NCI-H146 treated with DMSO at 0.1 percent for 48 hours (cell line): ENCODE measurements around the gene IL12RB1.
"Not testable (repeated sequence)": the region's sequence is repeated elsewhere in the genome, so short reads cannot be mapped to it uniquely, and the experiment has no call there.

ENCODE experiments used
- DNase-seq: peaks from one replicate; lab custom pipeline; 2025; ENCODE audit not compliant: unreplicated experiment; lab: John Stamatoyannopoulos, UW

IL12RB1 gene

DNA sequence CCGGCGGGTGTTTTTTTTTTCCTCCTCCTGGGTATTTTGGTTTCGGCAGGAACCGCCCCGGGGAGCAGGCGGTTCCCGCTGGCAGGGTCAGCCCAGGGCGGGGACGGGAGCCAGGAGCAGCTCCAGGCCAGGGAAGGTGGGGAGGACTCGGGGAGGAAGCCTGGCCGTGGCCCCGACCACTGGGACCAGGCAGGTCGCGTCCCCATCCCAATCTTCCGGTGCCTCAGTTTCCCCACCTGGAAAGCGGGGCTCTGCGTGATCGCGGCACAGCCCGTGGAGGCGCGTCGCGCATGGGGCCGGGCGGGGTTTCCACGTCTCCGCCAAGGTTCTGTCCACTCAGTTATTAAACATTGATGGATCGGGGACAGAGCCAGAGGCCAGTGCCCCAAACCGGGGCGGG is 34.8 kb downstream of the IL12RB1 start:
- no peak for DNase-seq

DNA sequence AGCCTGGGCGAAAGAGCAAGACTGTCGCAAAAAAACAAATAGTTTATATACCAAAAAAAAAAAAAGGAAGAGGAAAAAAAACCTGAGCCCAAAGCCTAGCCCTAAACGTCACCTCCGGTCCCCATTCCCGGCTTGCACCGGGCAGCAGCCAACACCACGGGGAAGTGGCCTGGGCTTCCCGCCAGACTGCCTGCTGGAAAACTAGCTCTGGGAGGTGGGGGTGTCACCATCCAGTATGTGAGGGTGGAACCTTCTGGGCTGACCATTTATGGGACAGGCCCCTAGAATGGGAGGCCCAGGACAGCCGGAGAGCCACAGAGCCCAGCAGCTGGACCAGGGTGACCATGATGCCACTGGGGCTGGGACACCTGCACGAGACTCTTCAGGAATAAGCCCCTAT is 37.3 kb downstream of the IL12RB1 start:
- DNase-seq, result no peak

DNA sequence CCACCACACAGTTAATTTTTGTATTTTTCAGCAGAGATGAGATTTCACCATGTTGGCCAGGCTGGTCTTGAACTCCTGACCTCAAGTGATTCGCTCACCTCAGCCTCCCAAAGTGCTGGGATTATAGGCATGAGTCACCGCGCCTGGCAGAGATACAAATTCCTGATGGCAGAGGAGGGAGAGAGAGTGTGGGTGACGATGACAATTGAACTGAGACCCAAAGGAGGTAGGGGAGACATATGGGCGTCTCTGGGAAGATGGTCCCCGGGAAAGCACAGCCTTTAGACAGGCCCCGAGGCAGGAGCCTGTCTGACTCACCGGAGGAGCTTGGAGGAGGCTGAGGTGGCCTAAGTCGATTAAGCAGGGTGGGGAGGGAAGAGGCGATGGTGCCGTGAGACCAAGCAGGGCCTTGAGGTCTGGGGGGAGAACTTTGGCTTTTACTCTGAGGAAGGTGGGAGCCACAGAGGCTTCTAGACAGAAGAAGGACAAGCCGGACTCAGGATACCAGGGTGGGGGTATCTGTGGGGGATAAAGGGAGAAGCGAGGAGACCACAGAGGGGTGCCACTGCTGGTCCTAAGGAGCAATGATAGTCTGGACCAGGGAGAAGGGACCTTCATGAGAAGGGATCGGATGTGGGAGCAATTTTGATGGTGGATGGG is 40.5 kb downstream of the IL12RB1 start:
- DNase-seq, result no peak

DNA sequence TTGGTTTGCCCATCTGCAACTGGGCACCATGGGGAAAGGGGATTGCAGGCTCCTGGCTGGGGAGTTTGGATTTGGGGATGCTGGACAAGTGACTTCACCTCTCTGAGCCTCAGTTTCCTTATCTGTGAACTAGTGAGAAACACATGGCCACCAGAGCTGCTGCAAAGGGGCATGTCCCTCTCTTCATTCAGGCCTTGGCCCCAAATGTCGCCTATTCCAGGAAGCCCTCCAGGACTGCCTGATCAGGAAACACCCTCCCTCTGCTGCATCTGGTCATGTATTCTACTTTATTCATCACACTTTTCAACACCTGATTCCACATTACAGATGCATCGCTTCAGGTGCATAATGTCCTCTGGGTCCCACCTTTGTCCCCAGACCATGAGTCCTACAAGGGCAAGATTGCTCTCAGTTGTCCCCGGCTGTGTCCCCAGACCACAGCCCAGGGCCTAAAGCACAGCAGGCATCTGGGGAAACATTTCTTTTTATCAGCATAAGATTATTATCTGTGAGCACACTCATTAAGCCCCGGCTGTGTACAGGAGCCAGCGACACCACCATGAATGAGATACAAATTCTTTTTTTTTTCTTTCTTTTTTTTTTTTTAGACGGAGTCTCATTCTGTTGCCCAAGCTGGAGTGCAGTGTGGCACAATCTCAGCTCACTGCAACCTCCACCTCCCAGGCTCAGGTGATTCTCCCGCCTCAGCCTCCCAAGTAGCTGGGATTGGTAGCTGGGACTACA is 41.3 kb downstream of the IL12RB1 start:
- DNase-seq, result no peak

DNA sequence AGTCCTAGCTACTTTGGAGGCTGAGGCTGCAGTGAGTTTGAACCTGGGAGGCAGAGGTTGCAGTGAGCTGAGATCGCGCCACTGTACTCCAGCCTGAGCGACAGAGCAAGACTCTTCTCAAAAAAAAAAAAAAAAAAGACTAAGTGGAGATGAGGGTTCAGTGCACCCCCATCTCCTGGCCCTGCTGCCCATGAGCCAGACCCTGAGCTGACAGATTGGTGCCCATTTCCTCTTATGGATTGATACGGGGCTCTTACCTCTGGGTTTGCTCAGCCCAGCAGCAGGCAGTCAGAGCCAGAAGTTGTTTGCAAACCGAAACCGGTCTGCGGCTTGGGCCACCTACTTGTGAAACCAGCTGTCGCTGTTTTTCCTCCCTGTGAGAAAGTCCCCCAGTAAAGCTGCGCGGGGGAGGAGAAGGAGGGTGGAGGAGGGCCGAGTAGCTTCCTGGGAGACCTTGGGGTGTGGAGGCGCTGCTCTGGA is 41.9 kb downstream of the IL12RB1 start:
- no peak for DNase-seq

DNA sequence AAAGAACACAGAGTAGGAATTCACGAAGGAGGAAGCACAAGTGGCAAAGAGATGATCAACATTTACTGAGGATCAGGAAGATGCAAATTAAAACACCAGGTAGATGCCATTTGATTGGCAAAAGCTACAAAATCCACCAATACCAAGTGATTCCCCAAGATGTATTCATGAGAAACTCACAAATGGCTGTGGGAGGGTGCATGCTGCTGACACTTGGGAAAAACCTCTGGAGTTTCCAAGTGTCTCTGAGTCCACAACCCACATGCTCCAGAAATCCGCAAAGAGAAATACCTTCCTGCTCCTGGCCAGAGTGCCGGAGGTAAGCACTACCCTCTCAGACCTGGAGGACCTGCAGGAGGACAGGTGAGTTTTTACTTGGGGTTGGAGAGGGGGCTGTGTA is 43.1 kb downstream of the IL12RB1 start:
- no peak for DNase-seq

DNA sequence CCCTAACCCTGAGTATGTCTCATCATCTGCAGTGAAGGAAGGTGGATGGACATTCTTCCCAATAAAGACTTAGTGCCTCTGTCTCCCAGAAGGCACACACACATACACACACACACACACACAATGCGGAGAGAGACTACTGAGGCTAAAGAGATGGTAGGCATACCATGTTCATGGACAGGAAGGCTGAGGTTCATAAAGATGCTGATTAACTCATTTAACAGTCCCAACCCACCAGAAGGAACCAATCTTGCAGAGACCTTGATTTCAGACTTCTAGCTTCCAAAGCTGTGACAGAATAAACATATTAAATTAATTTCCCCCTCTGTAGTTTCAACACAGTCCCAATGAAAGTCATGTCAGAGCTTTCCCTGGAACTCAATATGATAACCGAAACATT is 45.7 kb downstream of the IL12RB1 start:
- no peak for DNase-seq

DNA sequence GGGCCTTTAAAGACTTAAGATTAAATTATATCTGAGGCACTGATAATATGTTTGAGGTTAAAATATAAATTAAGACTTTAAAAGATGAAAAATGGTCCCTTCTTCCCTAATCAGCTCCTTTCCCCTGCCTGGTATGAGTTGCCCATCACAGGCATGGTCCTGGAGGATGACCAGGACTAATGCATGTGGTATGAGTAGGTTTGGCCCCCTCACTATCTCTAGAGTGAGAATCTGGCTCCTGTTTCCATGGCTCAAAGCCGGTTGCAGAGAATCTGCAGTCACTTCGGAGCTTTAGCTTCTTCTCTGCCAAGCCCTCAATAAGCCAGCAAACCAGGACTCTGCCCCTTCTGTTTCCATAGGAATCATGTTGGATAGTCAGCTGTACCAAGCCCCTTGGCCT is 54.6 kb downstream of the IL12RB1 start:
- DNase-seq, result not testable (repeated sequence)

DNA sequence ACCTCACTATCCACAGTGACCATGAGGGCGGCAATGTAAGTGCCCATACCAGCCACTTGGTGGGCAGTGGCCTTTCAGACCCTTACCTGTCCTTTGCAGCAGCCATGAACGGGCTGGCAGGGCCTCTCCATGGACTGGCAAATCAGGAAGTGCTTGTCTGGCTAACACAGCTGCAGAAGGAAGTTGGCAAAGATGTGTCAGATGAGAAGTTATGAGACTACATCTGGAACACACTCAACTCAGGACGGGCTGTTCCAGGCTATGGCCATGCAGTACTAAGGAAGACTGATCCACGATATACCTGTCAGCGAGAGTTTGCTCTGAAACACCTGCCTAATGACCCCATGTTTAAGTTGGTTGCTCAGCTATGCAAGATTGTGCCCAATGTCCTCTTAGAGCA is 55.3 kb downstream of the IL12RB1 start:
- not testable (repeated sequence) for DNase-seq

DNA sequence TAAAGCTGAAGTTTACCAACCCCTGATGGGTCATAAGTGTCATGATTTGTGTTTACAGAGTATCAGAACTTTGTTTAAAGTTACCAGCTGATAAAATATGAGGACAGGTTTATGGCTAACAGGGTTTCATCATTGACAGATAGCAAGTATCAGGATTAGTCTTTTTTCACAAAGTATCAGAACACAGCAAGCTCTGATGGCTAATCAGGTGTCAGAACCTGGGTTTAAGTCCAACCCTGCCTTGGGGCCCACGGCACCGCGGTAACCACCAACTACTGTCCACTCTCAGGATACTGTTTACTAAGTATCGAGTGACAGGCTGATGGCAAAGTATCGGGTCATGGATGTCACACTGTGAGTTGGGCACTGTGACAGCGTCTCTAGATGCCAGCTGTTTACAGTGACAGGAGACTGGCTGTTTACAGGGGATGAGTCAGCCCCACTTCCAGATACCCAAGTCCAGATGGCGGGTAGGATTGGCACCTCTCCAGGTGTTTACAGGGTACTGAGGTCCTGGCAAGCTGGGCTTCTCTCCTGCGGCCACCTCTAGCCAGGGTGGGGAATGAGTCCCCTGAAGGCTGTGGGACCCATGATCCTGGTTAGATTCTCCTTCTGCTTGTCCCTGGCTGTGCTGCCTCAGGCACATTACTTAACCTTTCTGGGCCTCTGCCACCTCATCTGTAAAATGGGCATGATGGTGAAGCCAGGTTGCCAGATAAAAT is 57.0 kb downstream of the IL12RB1 start:
- DNase-seq, result peak; percentile 13

DNA sequence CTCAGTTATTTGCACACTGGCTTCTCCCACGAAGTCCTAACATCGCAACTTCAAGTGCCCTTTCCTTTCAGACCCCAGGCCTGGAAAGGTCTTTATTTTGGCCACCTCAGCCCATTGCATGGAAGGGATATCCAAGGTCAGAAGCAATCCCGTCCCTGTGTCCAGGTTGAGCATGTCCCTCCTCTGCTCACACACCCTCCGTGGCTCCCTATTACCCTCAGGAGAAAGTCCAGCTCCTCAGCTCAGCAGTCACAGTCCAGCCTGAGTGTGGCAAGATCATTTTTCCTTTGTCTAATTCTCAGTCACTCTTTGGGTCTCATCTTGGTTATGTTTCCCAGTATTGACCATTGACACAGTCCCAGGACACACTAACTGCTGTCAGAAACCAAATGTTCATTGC is 59.6 kb downstream of the IL12RB1 start:
- no peak for DNase-seq

DNA sequence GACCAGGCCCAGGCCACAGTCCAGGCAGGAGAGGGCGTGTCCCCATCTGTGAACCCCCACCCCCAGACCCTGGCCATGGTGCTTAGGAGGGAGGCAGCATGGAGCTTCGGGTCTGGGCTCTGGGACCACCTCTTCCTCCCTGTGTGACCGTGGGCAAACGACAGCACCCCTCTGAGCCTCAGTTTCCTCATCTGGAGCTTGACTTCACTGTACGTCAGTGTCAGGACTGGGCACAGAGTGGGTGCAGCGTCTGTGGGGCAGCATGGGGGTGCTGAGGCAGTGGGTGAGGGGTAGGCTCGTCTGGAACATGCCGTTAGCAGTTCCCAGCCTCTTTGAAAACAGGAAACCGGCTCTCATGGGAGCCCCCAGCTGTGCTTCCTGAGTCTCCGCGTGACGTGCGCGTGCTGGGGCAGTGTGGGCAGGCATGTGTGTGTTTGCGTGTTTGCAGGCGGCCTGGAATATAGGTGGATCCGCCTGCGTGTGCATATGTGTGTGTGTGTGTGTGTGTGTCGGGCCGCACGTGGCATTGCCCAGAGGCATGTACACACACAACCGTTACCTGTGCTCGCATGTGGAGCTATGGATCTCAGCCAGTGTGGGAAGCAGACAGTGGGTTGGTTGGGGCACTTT is 63.0 kb downstream of the IL12RB1 start:
- no peak for DNase-seq

DNA sequence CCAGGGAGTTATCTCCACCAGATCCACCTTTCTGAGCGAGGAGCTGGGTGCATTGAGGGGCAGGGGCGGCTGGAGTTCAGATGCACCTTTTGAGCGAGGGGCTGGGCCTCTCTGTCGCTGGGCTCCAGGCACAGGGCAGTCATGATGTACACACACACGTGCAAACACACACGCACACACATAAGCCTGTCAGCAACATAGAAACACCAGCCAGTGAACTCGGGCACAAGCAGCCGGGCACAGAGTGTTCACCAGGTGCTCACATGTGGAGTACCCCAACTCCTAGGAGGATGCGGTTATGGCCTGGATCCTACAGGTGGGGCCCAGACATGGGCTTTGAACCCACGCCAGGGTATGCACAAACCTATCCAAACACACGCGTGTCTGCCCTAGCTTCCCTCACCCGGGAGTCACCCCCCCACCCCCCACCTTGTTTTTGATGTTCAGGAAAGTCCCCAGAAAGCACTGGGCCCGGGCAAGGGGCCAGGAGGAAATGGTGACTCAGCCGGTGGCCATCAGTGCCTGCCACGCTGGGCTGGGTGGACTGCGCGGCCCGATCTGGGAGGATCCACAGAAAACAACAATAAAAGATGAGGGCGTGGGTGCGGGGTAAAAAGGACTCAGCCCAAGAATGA is 65.5 kb downstream of the IL12RB1 start:
- DNase-seq, result no peak

DNA sequence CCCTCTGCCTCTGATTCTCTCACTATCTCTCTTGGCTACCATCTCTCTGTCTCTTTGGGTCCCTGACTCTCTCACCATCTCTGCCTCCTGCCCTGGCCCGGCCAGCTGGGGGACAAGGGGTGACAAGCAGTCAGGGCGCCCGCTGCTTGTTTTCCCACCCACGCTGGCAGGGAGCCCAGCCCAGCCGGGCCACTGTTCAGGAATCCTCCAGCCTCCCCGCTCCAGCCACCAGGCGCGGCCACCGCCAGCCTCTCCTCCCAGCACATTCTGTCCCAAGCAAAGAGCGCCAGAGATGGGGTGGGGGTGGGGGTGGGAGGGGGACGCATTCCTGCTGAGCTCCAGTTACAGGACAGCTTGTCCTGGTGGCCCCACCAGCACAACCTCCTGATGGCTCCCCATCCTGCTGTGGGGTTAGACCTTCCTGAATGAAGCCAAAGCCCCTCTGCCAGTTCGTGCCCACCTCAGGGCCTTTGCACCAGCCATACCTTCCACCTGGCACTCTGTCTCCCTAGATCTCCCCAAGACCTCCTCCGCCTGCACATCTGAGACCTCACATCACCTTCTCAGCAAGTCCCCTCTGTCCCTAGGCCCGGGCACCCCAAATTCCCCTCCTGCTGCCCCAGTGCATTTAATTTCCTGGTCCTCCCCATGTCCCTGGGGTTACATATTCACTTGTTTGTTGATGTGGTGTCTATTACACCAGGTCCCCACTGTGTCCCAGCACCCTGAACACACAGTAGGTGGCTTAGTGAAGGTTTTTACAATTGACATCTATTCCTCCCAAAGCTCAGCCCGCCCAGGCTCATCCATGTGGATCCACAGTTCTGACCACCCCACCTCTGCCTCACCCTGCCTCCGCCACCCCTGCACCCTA is 66.3 kb downstream of the IL12RB1 start:
- DNase-seq, result no peak

DNA sequence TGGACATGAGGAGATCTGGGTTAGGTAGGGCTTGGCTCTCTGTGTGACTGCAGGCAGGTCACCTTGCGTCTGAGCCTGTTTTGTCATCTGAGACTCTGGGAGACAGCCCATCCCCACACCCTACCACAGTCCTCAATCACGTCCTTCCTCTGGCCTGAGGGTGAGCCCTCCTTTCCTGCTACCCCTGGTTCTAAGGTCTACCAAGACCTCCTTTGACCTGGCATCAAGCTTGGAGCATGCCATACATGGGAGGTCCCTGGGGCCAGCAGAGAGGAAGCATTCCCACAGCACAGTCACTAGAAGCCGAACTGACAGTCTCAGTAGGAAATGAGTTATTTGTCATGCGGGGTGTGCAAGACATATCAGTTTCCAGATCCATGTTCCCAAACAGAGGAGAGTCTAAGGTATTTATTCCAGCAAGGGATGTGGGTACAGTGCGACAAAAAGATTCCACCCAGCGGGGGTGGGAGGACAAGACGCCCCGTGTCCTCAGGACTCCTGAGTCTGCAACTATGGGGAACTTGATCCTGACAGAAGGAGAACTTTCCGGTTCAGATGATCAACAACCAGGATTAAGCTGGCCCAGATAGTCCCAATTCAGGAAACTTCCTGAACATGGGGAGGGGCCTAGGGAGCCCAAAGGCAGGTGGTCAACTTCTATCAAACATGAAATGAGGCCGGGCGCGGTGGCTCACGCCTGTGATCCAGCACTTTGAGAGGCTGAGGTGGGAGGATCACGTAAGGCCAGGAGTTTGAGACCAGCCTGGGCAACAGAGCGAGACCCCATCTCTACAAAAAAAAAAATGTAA is 69.3 kb downstream of the IL12RB1 start:
- DNase-seq, result no peak

DNA sequence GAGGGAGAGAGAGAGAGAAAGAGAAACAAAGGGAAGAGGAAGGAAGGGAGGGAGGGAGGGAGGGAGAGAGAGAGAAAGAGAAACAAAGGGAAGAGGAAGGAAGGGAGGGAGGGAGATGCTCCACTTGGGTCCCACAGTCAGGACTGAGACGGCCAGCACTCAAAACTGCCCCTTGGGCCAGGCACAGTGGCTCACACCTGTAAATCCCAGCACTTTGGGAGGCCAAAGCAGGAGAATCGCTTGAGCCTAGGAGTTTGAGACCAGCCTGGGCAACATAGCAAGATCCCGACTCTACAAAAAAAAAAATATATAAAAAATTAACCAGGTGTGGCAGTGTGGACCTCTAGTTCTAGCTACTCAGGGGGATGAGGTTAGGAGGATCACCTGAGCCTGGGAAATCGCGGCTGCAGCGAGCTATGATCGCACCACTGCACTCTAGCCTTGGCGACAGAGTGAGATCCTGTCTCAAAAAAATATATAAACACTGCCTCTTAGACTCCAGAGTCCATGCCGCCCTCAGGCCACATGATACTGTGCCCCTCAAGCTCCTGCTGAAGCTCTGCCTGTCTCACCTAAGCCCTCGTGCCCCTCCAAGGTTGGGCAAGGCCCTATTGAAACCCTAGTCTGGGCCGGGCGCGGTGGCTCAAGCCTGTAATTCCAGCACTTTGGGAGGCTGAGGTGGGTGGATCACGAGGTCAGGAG is 70.4 kb downstream of the IL12RB1 start:
- no peak for DNase-seq

DNA sequence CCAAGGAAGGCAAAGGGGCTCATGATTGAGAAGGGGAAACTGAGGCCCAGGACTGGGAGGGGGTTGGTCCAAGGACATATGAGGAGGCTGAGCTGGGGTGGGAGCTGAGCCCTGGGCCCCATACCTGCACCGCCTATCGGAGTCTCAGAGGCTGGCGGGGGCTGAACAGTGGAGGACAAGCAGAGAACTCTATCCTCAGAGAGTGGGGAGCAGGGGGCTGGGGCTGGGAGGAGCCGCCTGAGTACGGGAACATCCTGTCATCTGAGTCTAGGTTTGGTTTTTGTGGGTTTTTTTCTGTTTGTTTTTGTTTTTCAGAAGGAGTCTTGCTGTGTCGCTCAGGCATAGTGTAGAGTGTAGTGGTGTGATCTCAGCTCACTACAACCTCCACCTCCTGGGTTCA is 72.5 kb downstream of the IL12RB1 start:
- no peak for DNase-seq

DNA sequence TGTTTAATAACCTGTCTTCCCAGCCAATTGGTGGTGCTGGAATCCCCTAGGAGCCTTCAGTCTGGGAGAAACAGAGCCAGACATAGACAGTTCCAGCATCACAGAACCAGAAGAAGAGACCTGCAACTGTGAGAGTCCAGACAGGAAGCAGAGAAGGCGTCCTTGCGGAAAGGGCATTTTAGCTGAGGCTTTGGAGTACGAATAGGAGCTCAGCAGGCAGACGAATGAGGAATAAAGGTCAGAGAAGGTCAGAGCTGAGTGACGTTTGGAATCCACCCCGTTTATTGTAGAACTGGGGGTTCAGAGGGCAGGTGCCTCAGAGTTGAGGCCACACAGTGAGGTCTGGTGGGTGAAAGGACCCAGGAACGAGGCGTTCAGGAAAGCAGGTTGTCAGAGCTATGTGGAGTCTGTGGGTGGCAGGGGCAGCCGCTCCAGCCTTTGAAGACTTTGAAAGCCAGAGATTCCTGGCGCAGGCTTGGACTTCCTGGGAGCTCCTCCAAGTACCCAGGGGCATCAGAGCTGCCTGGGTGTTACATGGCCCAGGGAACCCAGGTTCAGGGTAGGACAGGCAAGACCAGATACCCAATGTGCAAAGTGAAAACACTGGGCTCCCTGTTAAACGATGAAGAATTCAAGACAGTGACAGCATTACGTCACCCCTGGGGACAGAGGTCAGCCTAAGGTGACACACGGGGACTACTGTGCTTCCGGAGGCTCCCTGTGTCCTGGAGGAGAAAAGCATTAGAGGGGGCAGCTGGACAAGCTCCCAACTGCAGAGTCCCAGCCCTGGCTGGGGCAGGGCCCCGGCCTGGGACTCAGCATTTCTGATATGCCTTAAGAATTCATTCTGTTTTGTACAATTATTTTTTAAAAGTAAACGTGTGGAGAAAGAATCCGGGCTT is 73.3 kb downstream of the IL12RB1 start:
- no peak for DNase-seq
